ENCODE results near the gene GRK5. TPM values are rescaled to one million over a fixed set of nuclear protein-coding genes. Genes with fewer than 3 reads are reported as not detected.

The GRK5 gene
- total and polyA plus RNA-seq, 5 donors from 2014 or later = 5.1 to 46.4 (median 14.5) TPM

DNA sequence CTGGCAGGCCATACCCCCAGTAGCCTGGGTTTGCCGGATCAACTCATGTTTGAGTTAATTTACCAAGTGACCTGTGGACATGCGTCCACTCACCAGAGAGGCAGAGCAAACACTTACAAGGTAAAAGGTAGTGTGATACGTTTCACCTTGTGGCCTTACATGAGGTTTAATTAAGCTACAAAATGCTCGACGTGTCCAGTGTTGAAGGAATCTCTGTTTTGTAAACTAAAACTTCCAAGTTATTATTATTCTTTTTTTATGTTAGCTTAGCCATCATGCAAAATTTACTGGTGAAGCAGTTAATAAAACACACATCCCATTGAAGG, 292.3 kb downstream of the GRK5 start:
- ATAC-seq (ENCODE audit: low read depth in 2 of 2) (no peak), DNase-seq (no peak)
- peaks cover 13% of the 10 kb centered on the region for H3K36me3 ChIP-seq (ENCODE audit: control insufficient read depth, insufficient read depth, low read length)
- no peaks in the 10 kb centered on the region for H3K9me3 ChIP-seq (ENCODE audit: control insufficient read depth in 2 of 2, low read length in 2 of 2)
- no peak overlapping the region for H3K4me3 ChIP-seq (ENCODE audit: low read depth, low read length)
- H3K27ac Mint-ChIP-seq = peak overlapping the region; percentile 91 to 97 (median 93)
- H3K27me3 ChIP-seq (ENCODE audit: control insufficient read depth, insufficient read depth, low read length) = no peaks in the 10 kb centered on the region
- H3K27ac ChIP-seq (ENCODE audit: insufficient read depth, low read length, poor library complexity, severe bottlenecking) = peak overlapping the region; percentile 85
- H3K9me3 Mint-ChIP-seq = no peaks in the 10 kb centered on the region
- peaks cover 61% of the 10 kb centered on the region for H3K4me1 ChIP-seq (ENCODE audit: control insufficient read depth, insufficient read depth, low read length, poor library complexity, severe bottlenecking)
- no peaks in the 10 kb centered on the region for H3K27me3 Mint-ChIP-seq
- H3K4me1 Mint-ChIP-seq = peaks cover 13 to 93% (median 62%) of the 10 kb centered on the region in 4 donors
- H3K4me3 Mint-ChIP-seq = peak overlapping the region in 2 of 4 donors; percentile 36 to 74
- H3K36me3 Mint-ChIP-seq = peaks cover 26% of the 10 kb centered on the region

DNA sequence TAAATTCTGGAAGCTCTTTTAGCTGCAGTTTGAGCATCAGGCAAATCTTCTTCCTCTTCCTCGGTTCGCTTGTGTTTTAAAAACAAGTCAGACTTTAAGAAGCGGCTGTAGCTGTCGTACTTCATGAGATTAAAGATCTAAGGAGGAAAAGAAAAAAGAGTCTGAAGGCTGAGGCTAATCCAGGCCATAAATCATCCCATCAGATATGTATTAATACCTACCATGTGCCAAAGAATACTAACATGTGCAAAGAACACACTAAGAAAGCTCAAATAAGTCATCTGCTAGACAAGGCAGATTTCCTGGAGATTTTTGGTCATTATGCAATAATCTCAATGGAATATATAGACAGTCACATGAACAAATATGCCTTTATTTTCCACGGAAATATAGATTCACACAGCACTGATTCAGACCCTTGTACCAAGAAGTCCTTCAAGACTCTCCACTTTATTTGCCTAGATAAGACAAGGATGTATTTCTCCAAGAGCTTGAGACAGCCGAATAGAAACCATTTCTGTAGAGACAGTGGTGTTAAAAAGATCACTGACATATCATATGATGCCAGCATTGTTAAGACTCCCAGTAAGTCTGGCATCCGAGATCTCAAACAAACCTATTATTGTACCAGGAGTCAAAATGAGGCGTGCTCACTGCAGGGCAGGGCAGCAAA, 292.9 kb downstream of the GRK5 start:
- peaks cover 13 to 91% (median 57%) of the 10 kb centered on the region in 4 donors for H3K4me1 Mint-ChIP-seq
- peak overlapping the region; percentile 91 to 97 (median 93) for H3K27ac Mint-ChIP-seq
- Histone ChIP-seq H3K27me3 (ENCODE audit: control insufficient read depth, insufficient read depth, low read length) (no peaks in the 10 kb centered on the region), H3K4me1 (ENCODE audit: control insufficient read depth, insufficient read depth, low read length, poor library complexity, severe bottlenecking) (peaks cover 58% of the 10 kb centered on the region), H3K27ac (ENCODE audit: insufficient read depth, low read length, poor library complexity, severe bottlenecking) (peak overlapping the region; percentile 85), H3K4me3 (ENCODE audit: low read depth, low read length) (no peak overlapping the region), H3K36me3 (ENCODE audit: control insufficient read depth, insufficient read depth, low read length) (peaks cover 18% of the 10 kb centered on the region), H3K9me3 (ENCODE audit: control insufficient read depth in 2 of 2, low read length in 2 of 2) (no peaks in the 10 kb centered on the region)
- H3K36me3 Mint-ChIP-seq = peaks cover 28% of the 10 kb centered on the region
- peak overlapping the region; percentile 33 to 70 (median 50) for H3K4me3 Mint-ChIP-seq
- DNase-seq = no peak
- ATAC-seq (ENCODE audit: low read depth in 2 of 2) = no peak
- H3K9me3 Mint-ChIP-seq = no peaks in the 10 kb centered on the region
- no peaks in the 10 kb centered on the region for H3K27me3 Mint-ChIP-seq

DNA sequence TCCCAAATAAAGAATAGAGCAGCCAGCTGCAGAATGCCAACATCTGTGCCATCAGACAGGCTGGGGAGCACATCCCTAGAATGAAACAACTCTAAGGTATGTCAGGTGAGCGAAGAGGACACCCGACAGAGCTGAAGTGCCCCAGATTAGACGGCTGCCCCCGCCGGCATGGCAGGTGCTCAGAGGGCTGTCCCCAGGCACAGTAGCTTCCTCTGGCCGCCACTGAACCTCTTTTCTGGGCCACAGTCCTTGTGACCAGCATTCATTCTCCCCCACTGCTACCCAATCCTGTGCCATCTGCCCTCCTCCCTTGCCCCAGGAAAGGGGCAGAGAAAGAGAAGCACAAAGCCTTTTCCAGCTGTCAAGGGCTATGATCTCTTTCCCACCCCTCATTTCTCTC, 293.4 kb downstream of the GRK5 start:
- ATAC-seq (ENCODE audit: low read depth in 2 of 2) (no peak), DNase-seq (no peak)
- Histone ChIP-seq H3K27ac (ENCODE audit: insufficient read depth, low read length, poor library complexity, severe bottlenecking) (peak overlapping the region; percentile 85), H3K4me3 (ENCODE audit: low read depth, low read length) (no peak overlapping the region), H3K4me1 (ENCODE audit: control insufficient read depth, insufficient read depth, low read length, poor library complexity, severe bottlenecking) (peaks cover 57% of the 10 kb centered on the region), H3K27me3 (ENCODE audit: control insufficient read depth, insufficient read depth, low read length) (no peaks in the 10 kb centered on the region), H3K36me3 (ENCODE audit: control insufficient read depth, insufficient read depth, low read length) (peaks cover 22% of the 10 kb centered on the region), H3K9me3 (ENCODE audit: control insufficient read depth in 2 of 2, low read length in 2 of 2) (no peaks in the 10 kb centered on the region)
- H3K27ac Mint-ChIP-seq = peak overlapping the region; percentile 91 to 97 (median 93)
- peaks cover 13 to 91% (median 60%) of the 10 kb centered on the region in 4 donors for H3K4me1 Mint-ChIP-seq
- no peaks in the 10 kb centered on the region for H3K9me3 Mint-ChIP-seq
- peak overlapping the region in 3 of 4 donors; percentile 33 to 70 (median 43) for H3K4me3 Mint-ChIP-seq
- peaks cover 30% of the 10 kb centered on the region for H3K36me3 Mint-ChIP-seq
- H3K27me3 Mint-ChIP-seq = no peaks in the 10 kb centered on the region

DNA sequence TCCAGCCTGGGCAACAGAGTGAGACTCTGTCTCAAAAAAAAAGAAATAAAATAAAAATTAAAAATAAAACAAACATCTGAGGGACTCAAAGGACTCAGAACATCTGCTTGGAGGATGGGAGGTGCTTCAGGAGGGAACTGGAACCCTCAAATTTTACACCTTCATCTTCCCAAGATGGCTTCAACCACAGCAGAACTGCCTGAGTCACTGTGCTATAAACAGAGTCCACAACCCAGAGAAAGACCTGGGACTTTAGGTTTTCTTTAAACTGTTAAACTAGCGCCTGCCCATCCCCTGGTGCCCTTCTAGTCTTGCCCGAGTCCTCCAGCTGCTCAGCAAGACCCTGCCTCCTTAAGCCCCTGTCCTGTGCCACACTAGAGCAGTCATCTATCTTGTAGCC, 294.3 kb downstream of the GRK5 start:
- Mint-ChIP-seq H3K4me1 (peaks cover 13 to 89% (median 57%) of the 10 kb centered on the region in 4 donors), H3K27ac (peak overlapping the region; percentile 97 to 100 (median 99)), H3K9me3 (no peaks in the 10 kb centered on the region), H3K27me3 (no peaks in the 10 kb centered on the region), H3K4me3 (peak overlapping the region; percentile 74 to 88 (median 80)), H3K36me3 (peaks cover 32% of the 10 kb centered on the region)
- peak overlapping the region; percentile 57 for H3K4me3 ChIP-seq (ENCODE audit: low read depth, low read length)
- peaks cover 22% of the 10 kb centered on the region for H3K36me3 ChIP-seq (ENCODE audit: control insufficient read depth, insufficient read depth, low read length)
- peak overlapping the region; percentile 85 for H3K27ac ChIP-seq (ENCODE audit: insufficient read depth, low read length, poor library complexity, severe bottlenecking)
- no peaks in the 10 kb centered on the region for H3K9me3 ChIP-seq (ENCODE audit: control insufficient read depth in 2 of 2, low read length in 2 of 2)
- DNase-seq (peak in 1 of 3 donors; percentile 28), ATAC-seq (ENCODE audit: low read depth in 2 of 2) (peak in 1 of 2 donors; percentile 7)
- peaks cover 54% of the 10 kb centered on the region for H3K4me1 ChIP-seq (ENCODE audit: control insufficient read depth, insufficient read depth, low read length, poor library complexity, severe bottlenecking)
- no peaks in the 10 kb centered on the region for H3K27me3 ChIP-seq (ENCODE audit: control insufficient read depth, insufficient read depth, low read length)

DNA sequence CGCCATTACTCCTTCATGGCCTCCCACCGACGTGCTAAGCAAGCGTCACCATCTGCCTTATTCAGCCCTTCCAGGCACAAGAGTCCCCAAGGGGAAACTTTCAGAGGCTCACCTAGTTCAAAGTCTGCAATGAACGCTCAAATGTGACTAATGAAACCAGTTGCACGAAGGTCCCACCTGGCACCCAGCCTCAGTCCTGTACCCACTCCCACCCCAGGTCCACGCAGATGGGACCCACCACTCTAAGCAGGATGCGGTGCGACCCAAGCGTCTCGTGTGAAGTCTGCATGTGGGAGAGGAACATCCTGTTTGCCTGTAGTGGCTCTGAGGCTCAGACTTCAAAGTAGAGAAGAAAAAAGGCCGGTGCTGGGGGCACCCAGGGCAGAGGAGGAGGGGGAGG, 294.8 kb downstream of the GRK5 start:
- Histone ChIP-seq H3K9me3 (ENCODE audit: control insufficient read depth in 2 of 2, low read length in 2 of 2) (no peaks in the 10 kb centered on the region), H3K4me1 (ENCODE audit: control insufficient read depth, insufficient read depth, low read length, poor library complexity, severe bottlenecking) (peaks cover 54% of the 10 kb centered on the region), H3K27me3 (ENCODE audit: control insufficient read depth, insufficient read depth, low read length) (no peaks in the 10 kb centered on the region), H3K36me3 (ENCODE audit: control insufficient read depth, insufficient read depth, low read length) (peaks cover 22% of the 10 kb centered on the region), H3K27ac (ENCODE audit: insufficient read depth, low read length, poor library complexity, severe bottlenecking) (peak overlapping the region; percentile 85), H3K4me3 (ENCODE audit: low read depth, low read length) (peak overlapping the region; percentile 57)
- no peaks in the 10 kb centered on the region for H3K9me3 Mint-ChIP-seq
- H3K27me3 Mint-ChIP-seq = no peaks in the 10 kb centered on the region
- peak; percentile 96 to 97 for ATAC-seq (ENCODE audit: low read depth in 2 of 2)
- H3K36me3 Mint-ChIP-seq = peaks cover 37% of the 10 kb centered on the region
- peak overlapping the region; percentile 97 to 100 (median 99) for H3K27ac Mint-ChIP-seq
- DNase-seq = peak; percentile 62 to 95 (median 83)
- peak overlapping the region; percentile 74 to 88 (median 80) for H3K4me3 Mint-ChIP-seq
- H3K4me1 Mint-ChIP-seq = peaks cover 18 to 91% (median 58%) of the 10 kb centered on the region in 4 donors

DNA sequence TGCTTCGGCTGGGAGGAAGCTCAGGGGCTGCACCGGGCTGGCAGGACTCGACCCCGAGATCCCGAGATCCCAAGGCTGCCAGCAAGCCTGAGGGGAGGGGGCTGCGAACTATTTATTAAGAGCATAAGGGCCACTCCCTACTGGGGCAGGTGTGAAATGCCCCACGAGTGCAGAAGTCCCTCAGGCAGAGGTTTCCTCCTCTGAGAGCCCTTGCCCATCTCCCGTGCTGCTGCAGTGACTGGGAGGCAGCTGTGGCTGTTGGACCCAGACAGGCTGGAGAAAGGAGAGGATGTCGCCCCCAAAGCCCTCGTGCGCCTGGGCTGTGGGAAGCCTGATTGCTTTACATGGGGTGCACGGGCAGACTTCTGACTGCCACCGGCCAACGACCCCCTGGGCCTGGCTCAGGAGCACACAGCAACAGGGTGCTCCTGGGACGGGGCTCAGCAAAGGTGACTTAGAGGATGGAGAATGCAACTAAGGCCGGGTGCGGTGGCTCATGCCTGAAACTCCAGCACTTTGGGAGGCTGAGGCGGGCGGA, 295.3 kb downstream of the GRK5 start:
- peaks cover 18 to 87% (median 56%) of the 10 kb centered on the region in 4 donors for H3K4me1 Mint-ChIP-seq
- H3K36me3 Mint-ChIP-seq = peaks cover 35% of the 10 kb centered on the region
- DNase-seq (no peak), ATAC-seq (ENCODE audit: low read depth in 2 of 2) (no peak)
- Histone ChIP-seq H3K4me3 (ENCODE audit: low read depth, low read length) (peak overlapping the region; percentile 57), H3K4me1 (ENCODE audit: control insufficient read depth, insufficient read depth, low read length, poor library complexity, severe bottlenecking) (peaks cover 54% of the 10 kb centered on the region), H3K36me3 (ENCODE audit: control insufficient read depth, insufficient read depth, low read length) (peaks cover 22% of the 10 kb centered on the region), H3K9me3 (ENCODE audit: control insufficient read depth in 2 of 2, low read length in 2 of 2) (no peaks in the 10 kb centered on the region), H3K27ac (ENCODE audit: insufficient read depth, low read length, poor library complexity, severe bottlenecking) (peak overlapping the region; percentile 85), H3K27me3 (ENCODE audit: control insufficient read depth, insufficient read depth, low read length) (no peaks in the 10 kb centered on the region)
- H3K9me3 Mint-ChIP-seq = no peaks in the 10 kb centered on the region
- no peaks in the 10 kb centered on the region for H3K27me3 Mint-ChIP-seq
- peak overlapping the region; percentile 79 to 88 (median 80) for H3K4me3 Mint-ChIP-seq
- H3K27ac Mint-ChIP-seq = peak overlapping the region; percentile 97 to 100 (median 99)

DNA sequence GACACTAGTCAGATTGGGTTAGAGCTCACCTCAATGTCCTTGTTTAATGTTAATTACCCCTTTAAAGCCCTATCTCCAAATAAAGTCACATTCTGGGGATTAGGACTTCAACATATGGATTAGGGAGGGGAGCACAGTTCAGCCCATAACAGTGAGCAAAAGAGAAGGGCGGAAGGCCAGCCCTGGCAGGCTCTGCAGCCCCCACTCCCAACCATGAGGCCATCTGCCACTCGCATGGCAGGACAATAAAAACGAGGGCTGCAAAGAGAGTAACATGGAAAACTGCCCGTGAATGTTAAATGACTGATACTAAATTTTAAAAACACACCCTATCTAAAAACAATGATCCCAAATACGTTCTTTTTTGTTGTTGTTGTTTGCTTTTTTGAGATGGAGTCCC, 296.4 kb downstream of the GRK5 start:
- H3K9me3 Mint-ChIP-seq = no peaks in the 10 kb centered on the region
- no peak overlapping the region for H3K4me3 ChIP-seq (ENCODE audit: low read depth, low read length)
- ATAC-seq (ENCODE audit: low read depth in 2 of 2) (no peak), DNase-seq (no peak)
- peaks cover 54% of the 10 kb centered on the region for H3K4me1 ChIP-seq (ENCODE audit: control insufficient read depth, insufficient read depth, low read length, poor library complexity, severe bottlenecking)
- H3K9me3 ChIP-seq (ENCODE audit: control insufficient read depth in 2 of 2, low read length in 2 of 2) = no peaks in the 10 kb centered on the region
- peaks cover 29% of the 10 kb centered on the region for H3K36me3 ChIP-seq (ENCODE audit: control insufficient read depth, insufficient read depth, low read length)
- H3K4me1 Mint-ChIP-seq = peaks cover 18 to 80% (median 51%) of the 10 kb centered on the region in 4 donors
- H3K27me3 Mint-ChIP-seq = no peaks in the 10 kb centered on the region
- H3K4me3 Mint-ChIP-seq = peak overlapping the region in 3 of 4 donors; percentile 45 to 69 (median 61)
- H3K27me3 ChIP-seq (ENCODE audit: control insufficient read depth, insufficient read depth, low read length) = no peaks in the 10 kb centered on the region
- H3K36me3 Mint-ChIP-seq = peaks cover 37% of the 10 kb centered on the region
- H3K27ac Mint-ChIP-seq = peak overlapping the region; percentile 89 to 97 (median 91)
- H3K27ac ChIP-seq (ENCODE audit: insufficient read depth, low read length, poor library complexity, severe bottlenecking) = peak overlapping the region; percentile 85

Data from CD4-positive, CD25-positive, alpha-beta regulatory T cell (primary cell).